DND-41 (cell line): ENCODE results near the gene CRABP1.

Experiments used
- ATAC-seq: fragments of 200-7000 bp; cut with Tn5 transposase; 3 replicates; pipeline ENCODE4 v1.9.1; 2021; ENCODE audit warnings: low read depth; ENCODE audit not compliant: insufficient read depth
- DNase-seq: peaks from one replicate; pipeline ENCODE4 v3.0.0-alpha.2; 2020
- H2AFZ ChIP-seq: 2 replicates; pipeline ENCODE4 v1.6.0; 2012; ENCODE audit warnings: low read depth, low read length
- H3K27ac ChIP-seq: 2 replicates; pipeline ENCODE4 v1.5.1; 2012; ENCODE audit warnings: low read length, inconsistent platforms
- H3K27me3 ChIP-seq: fragments of 200-600 bp; sonication (generic); 2 replicates; pipeline ENCODE4 v1.6.0; 2012; ENCODE audit warnings: low read length, mild to moderate bottlenecking, inconsistent platforms; ENCODE audit not compliant: insufficient read depth, poor library complexity
- H3K36me3 ChIP-seq: 2 replicates; pipeline ENCODE4 v1.5.1; 2012; ENCODE audit warnings: low read length, inconsistent platforms; ENCODE audit not compliant: insufficient read depth
- H3K4me1 ChIP-seq: 2 replicates; pipeline ENCODE4 v1.5.1; 2012; ENCODE audit warnings: mild to moderate bottlenecking, low read length; ENCODE audit not compliant: insufficient read depth
- H3K4me2 ChIP-seq: 2 replicates; pipeline ENCODE4 v1.6.0; 2012; ENCODE audit warnings: mild to moderate bottlenecking, moderate library complexity, low read length, inconsistent platforms; ENCODE audit not compliant: insufficient read depth
- H3K4me3 ChIP-seq, 2 experiments: fragments of 200-600 bp in 1 of 2; shearing (Covaris generic) in 1 of 2; 2 replicates each; pipeline ENCODE4 v1.5.1; 2012 to 2016; ENCODE audit warnings: inconsistent platforms in 2 of 2, low read length in 2 of 2, mild to moderate bottlenecking in 2 of 2, low read depth in 1 of 2, moderate library complexity in 1 of 2
- H3K79me2 ChIP-seq: 2 replicates; pipeline ENCODE4 v1.6.0; 2012; ENCODE audit warnings: low read length, inconsistent platforms; ENCODE audit not compliant: insufficient read depth
- H3K9ac ChIP-seq: 2 replicates; pipeline ENCODE4 v1.6.0; 2012; ENCODE audit warnings: low read depth, mild to moderate bottlenecking, inconsistent platforms, low read length, moderate library complexity
- H3K9me3 ChIP-seq: 2 replicates; pipeline ENCODE4 v1.5.1; 2012; ENCODE audit warnings: low read length, moderate library complexity, mild to moderate bottlenecking, inconsistent platforms; ENCODE audit not compliant: insufficient read depth, severe bottlenecking
- H4K20me1 ChIP-seq: 2 replicates; pipeline ENCODE4 v1.6.0; 2012; ENCODE audit warnings: low read length; ENCODE audit not compliant: insufficient read depth
- CTCF ChIP-seq: IDR thresholded peaks from 2 replicates; pipeline ENCODE4 v1.5.1; 2012; ENCODE audit warnings: borderline replicate concordance, low read length, moderate library complexity, mild to moderate bottlenecking; ENCODE audit not compliant: poor library complexity, severe bottlenecking; ENCODE audit errors: extremely low read depth
- EZH2 ChIP-seq: IDR thresholded peaks from 3 replicates; pipeline ENCODE4 v1.6.1; 2012; ENCODE audit warnings: borderline replicate concordance, low read depth, mild to moderate bottlenecking, moderate library complexity, low read length, inconsistent platforms; ENCODE audit not compliant: severe bottlenecking

The CRABP1 gene

GRCh38 chr15:78359041-78359808 lies 19.1 kb downstream of the CRABP1 start:
- Histone ChIP-seq H3K79me2 (no peaks in the 10 kb centered on the region), H3K4me1 (no peaks in the 10 kb centered on the region), H3K36me3 (no peaks in the 10 kb centered on the region), H3K9ac (no peak overlapping the region), H3K27ac (no peak overlapping the region), H4K20me1 (no peaks in the 10 kb centered on the region), H3K4me2 (no peak overlapping the region), H2AFZ (no peak overlapping the region), H3K4me3 (no peak overlapping the region), H3K9me3 (no peaks in the 10 kb centered on the region), H3K27me3 (peaks cover 7% of the 10 kb centered on the region)
- DNase-seq, result no peak
- TF ChIP-seq CTCF (no peak), EZH2 (no peak)
- ATAC-seq, result no peak

- ATAC-seq, result no peak
- DNase-seq, result no peak
Observed at GRCh38 chr15:78360367-78360801, 20.2 kb downstream of the CRABP1 start.

GRCh38 chr15:78360958-78361718 lies 21.0 kb downstream of the CRABP1 start:
- DNase-seq, result no peak
- ATAC-seq, result no peak
- TF ChIP-seq CTCF (no peak), EZH2 (no peak)
- Histone ChIP-seq H2AFZ (no peak overlapping the region), H4K20me1 (no peaks in the 10 kb centered on the region), H3K4me1 (no peaks in the 10 kb centered on the region), H3K4me3 (no peak overlapping the region), H3K9me3 (no peaks in the 10 kb centered on the region), H3K36me3 (no peaks in the 10 kb centered on the region), H3K9ac (no peak overlapping the region), H3K27me3 (peaks cover 14% of the 10 kb centered on the region), H3K4me2 (no peak overlapping the region), H3K27ac (no peak overlapping the region), H3K79me2 (no peaks in the 10 kb centered on the region)

More at GRCh38 chr15:78360367-78360801, 20.2 kb downstream of the CRABP1 start:
- no peaks in the 10 kb centered on the region for H3K9me3 ChIP-seq
- H3K4me1 ChIP-seq, result no peaks in the 10 kb centered on the region
- H3K4me3 ChIP-seq, result no peak overlapping the region
- no peaks in the 10 kb centered on the region for H4K20me1 ChIP-seq
- TF ChIP-seq EZH2, result no peak
- TF ChIP-seq CTCF, result no peak
- H3K9ac ChIP-seq, result no peak overlapping the region
- no peaks in the 10 kb centered on the region for H3K79me2 ChIP-seq
- H2AFZ ChIP-seq, result no peak overlapping the region
- H3K27ac ChIP-seq, result no peak overlapping the region
- no peaks in the 10 kb centered on the region for H3K36me3 ChIP-seq
- H3K4me2 ChIP-seq, result no peak overlapping the region
- H3K27me3 ChIP-seq, result peaks cover 9% of the 10 kb centered on the region
